SHP77 treated with DMSO at 0.1 percent for 48 hours (cell line): ENCODE data around the gene TFCP2.

Experiments
- DNase-seq: peaks from one replicate; lab custom pipeline; 2025; lab: John Stamatoyannopoulos, UW

Gene TFCP2

GRCh38 chr12:51150777-51151176 is 22.2 kb downstream of the TFCP2 start:
- DNase-seq, result no peak

DNA sequence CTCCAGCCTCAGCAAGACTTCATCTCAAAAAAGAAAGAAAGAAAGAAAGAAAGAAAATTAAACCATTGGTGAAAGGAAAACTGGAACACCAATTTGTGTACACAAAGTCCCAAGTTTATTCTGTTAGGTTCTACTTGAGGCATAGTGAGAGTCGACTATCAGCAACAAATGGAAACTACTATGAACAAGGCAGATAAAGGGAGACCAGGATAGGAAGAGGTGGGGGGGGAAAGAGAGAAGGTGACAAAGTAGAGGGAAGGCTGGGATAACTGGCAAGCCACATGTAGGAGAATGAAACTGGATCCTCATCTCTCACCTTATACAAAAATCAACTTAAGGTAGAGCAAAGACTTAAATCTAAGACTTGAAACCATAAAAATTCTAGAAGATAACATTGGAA is 25.6 kb downstream of the TFCP2 start:
- DNase-seq, result no peak

DNA sequence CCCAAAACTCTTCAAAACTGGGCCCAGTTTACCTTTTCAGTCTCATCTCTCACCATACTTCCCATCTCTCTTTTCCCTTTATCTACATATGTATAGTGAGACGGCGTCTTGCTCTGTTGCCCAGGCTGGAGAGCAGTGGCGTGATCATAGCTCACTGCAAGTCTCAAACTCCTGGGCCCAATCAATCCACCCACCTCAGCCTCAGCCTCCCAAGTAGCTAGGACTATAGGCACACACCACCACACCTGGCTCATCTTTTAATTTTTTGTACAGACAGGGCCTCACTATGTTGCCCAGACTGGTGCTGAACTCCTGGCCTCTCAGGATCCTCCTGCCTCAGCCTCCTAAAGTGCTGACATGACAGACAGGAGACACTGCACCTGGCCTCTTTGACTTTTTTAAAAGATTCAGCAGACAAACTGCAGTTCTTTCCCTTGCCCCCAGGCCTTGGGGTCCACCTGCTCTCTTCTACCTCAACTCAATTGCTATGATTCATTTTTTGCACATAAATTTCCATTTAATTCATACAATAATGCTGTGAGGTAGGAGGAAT is 33.6 kb downstream of the TFCP2 start:
- no peak for DNase-seq

- no peak for DNase-seq
Measured at GRCh38 chr12:51132693-51133092, 40.2 kb downstream of the TFCP2 start.

GRCh38 chr12:51131745-51132521 is 41.0 kb downstream of the TFCP2 start:
- DNase-seq, result no peak

GRCh38 chr12:51128919-51129318 is 44.0 kb downstream of the TFCP2 start:
- DNase-seq, result no peak

- DNase-seq, result no peak
Measured at GRCh38 chr12:51127050-51127729, 45.7 kb downstream of the TFCP2 start.

DNA sequence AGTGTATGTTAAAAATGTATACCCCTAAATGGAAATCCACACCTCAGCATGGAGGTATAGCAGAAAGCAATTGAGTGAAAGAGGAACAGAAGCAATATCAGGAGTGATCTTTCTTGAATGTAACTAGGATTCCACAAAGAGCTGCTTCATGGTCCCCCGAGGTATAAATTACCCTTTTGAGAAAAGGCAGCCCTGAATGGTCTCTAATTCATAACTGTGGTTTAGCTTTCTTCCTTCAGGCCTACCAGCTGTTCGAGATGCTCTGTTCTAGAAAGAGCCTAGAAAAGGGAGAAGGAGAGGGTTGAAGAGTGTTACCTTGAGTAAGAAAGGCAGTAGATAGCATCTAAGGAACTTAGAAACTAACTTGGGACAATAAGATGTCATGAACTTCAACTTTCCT is 46.6 kb downstream of the TFCP2 start:
- DNase-seq, result no peak

DNA sequence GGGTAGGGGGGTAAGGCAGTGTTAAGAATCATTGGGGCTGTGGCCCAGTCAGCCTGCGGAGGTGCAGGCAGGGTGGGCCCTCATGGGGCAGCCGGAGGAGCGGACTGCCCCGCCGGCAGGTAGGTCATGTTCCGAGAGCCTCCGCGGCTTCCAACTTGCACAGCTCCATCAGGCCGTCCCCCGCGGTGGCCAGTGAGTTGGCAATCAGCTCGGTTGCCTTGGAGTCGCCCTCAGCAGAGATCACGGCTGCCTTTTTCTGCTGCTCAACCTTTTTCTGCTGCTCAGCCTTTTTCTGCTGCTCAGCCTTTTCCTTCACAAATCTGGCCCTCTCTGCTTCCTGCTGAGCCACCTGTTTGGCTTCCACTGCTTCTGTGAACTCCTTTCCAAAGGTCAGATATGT is 48.4 kb downstream of the TFCP2 start:
- DNase-seq, result no peak

DNA sequence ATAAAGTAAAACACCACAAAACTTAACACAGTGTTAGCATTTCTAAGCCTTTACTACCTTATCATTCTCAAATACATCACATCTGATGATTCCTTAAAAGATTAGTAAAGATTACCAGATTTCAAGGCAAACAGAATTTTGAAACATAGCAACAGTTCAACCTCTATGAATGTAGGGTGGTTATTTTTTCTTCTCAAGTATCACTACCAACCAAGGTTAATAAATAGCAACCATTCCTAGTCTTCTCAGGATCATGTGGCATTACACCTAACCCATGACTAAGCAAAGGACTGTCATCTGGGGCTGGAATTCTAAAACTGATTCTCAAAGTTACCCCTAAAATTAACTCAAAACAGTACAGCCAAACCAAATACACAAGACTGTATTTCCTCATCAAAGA is 50.1 kb downstream of the TFCP2 start:
- no peak for DNase-seq

- DNase-seq, result no peak
Measured at GRCh38 chr12:51118706-51119105, 54.2 kb downstream of the TFCP2 start.

- no peak for DNase-seq
Measured at GRCh38 chr12:51115533-51115932, 57.4 kb downstream of the TFCP2 start.

DNA sequence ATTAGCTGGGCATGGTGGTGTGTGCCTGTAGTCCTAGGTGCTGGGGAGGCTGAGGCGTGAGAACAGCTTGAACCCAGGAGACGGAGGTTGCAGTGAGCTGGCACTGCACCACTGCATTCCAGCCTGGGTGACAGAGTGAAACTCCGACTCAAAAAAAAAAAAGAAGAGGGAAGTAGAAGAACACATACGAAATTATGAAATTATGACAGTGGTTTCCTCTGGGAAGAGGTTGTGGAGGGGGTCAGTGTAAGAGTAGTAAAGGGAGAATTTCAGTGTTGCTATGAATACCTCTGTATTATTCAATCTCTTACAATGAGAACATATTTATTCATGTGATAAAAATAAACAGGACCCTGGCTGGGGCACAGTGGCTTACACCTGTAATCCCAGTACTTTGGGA is 64.8 kb downstream of the TFCP2 start:
- no peak for DNase-seq

- no peak for DNase-seq
Measured at GRCh38 chr12:51103977-51104376, 69.0 kb downstream of the TFCP2 start.

DNA sequence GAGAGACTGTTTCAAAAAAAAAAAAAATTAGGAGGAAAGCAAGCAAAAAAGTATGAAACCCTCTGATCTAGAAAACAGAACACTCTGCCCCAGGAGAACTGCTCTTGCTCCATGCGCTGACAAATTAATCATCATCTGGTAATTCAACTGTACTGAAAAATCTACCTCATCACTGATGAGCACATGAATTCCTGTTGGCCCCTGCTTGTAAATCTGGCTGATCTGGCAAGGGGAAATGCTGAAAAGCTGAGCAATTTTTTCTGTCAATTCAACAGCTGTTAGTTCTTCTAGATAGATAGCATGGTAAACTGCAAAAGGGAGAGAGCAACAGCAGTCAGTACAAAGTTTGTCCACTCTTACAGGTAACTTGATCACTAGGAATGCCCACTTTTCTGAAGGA is 74.3 kb downstream of the TFCP2 start:
- DNase-seq, result no peak

DNA sequence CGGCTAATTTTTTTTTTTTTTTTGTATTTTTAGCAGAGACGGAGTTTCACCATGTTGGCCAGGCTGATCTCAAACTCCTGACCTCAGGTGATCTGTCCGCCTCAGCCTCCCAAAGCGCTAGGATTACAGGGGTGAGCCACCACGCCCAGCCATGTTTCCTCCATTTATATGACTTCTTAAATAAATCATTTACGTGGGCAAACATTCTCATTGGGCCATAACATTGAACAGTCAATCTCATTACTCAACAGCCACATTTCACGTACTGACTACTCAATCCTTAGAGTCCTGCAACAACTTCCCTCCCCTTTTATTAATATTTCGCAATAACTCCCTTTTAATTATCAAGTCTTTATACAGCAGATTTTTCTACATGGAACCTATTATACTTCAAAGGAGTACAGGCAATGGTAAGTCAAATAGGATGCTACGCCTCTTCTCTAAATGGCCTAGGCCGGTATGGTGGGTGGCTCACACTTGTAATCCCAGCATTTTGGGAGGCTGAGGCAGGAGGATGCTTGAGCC is 82.2 kb downstream of the TFCP2 start:
- DNase-seq, result no peak

GRCh38 chr12:51087818-51088217 is 85.1 kb downstream of the TFCP2 start:
- no peak for DNase-seq

DNA sequence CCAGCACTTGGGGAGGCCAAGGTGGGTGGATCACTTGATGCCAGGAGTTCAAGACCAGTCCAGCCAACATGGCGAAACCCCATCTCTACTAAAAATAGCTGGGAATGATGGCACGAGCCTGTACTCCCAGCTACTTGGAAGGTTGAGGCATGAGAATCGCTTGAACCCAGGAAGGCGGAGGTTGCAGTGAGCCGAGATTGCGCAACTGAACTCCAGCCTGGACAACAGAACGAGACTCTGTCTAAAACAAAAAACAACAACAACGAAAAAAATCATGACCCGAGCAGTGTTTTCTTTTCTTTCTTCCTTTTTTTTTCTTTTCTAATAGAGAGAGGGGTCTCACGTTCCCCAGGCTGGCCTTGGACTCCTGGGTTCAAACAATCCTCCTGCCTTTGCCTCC is 86.0 kb downstream of the TFCP2 start:
- no peak for DNase-seq

GRCh38 chr12:51085757-51086156 is 87.2 kb downstream of the TFCP2 start:
- no peak for DNase-seq

GRCh38 chr12:51083126-51083833 is 89.7 kb downstream of the TFCP2 start, which contains the start of gene CSRNP2:
CSRNP2 (minus strand) TSS chr12:51083596; CDS start chr12:51076561, 7,035 bp downstream.
- DNase-seq, result peak; percentile 84

DNA sequence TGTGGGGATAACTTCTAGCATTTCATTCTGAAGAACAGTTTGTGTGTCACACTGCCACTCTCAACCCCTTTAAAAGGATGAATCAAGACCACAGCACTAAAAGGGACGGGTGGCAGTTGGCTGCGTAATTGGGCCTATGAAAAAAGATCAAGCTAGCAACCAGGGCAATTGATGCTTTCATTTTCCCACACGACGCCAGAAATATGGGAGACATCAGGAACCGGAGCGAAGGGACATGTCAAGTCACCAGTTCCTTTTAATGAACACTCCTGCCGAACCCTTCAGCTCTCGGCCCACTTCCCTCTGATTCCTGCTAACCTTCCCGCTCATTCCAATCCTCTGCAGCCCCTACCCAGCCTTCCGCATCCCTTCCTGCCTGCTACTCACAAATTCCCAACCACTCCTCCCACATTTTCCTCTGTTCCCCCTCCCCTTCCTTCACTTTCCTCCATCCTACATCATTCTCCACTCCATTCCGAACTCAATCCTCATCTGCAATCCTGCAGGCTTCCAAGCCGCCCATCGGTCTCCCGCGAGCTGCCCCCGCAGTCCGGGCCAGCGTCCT is 90.3 kb downstream of the TFCP2 start:
- peak; percentile 5 for DNase-seq

DNA sequence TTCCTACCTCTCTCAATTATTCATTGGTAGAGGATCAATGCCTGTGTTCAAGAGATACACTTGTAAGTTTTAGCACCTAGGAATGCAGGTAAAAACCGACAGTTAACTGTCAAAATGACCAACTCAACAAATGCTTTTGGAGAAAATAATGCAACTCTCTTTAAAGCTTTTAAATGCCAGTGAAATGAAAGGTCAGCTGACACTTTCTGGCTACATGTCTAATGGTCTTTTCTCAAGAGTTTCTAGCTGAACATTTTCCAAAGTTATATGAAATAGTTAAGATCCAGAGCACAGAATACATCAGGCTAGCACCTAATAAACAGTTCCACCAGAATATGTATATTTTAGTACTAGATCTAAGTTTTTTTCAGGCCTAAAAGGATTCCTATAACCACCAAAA is 91.5 kb downstream of the TFCP2 start:
- DNase-seq, result no peak
